A673 (cell line): ENCODE results near the gene PLEKHA8. TPM values are rescaled to one million over a fixed set of nuclear protein-coding genes. Genes with fewer than 3 reads are reported as not detected.

Source experiments
- BruUV-seq: library from RNA; stranded (reverse); fragments of 400-500 nt; replicated peaks from 2 replicates; lab custom pipeline; 2021; lab: Mats Ljungman, UMichigan
- CTCF ChIA-PET: fragments of 300-600 bp; sonication (Branson Sonifier 250); formaldehyde crosslinking; loops from one replicate; lab custom pipeline; 2022; ENCODE audit warnings: antibody characterized with exemption; lab: Charles Lee
- POLR2A ChIA-PET: fragments of 300-600 bp; sonication (Branson Sonifier 250); formaldehyde crosslinking; loops from one replicate; lab custom pipeline; 2022; ENCODE audit warnings: antibody characterized with exemption; ENCODE audit not compliant: low non-redundant PET; lab: Charles Lee
- DNase-seq: peaks from one replicate; pipeline ENCODE4 v3.0.0-alpha.2; 2015; ENCODE audit warnings: low spot score
- H3K27ac ChIP-seq: fragments of 200-600 bp; sonication (generic); 2 replicates; pipeline ENCODE4 v1.5.1; 2016; ENCODE audit warnings: mixed run types, low read depth, mild to moderate bottlenecking, mixed read lengths, antibody characterized with exemption, low read length; ENCODE audit not compliant: poor library complexity, severe bottlenecking
- H3K27me3 ChIP-seq: fragments of 200-600 bp; sonication (generic); replicated peaks from 2 replicates; pipeline ENCODE4 v1.6.1; 2017; ENCODE audit warnings: mixed run types, low read depth, mild to moderate bottlenecking, mixed read lengths, antibody characterized with exemption, low read length; ENCODE audit not compliant: insufficient read depth, poor library complexity
- H3K36me3 ChIP-seq: fragments of 200-600 bp; sonication (generic); 2 replicates; pipeline ENCODE4 v1.6.1; 2016; ENCODE audit warnings: mixed run types, mild to moderate bottlenecking, mixed read lengths, antibody characterized with exemption, low read length; ENCODE audit not compliant: insufficient read depth, poor library complexity, severe bottlenecking
- H3K4me1 ChIP-seq: fragments of 200-600 bp; sonication (generic); 2 replicates; pipeline ENCODE4 v1.6.1; 2017; ENCODE audit warnings: mixed run types, mild to moderate bottlenecking, mixed read lengths, antibody characterized with exemption, low read length; ENCODE audit not compliant: insufficient read depth, poor library complexity, severe bottlenecking
- H3K4me3 ChIP-seq: fragments of 200-600 bp; sonication (generic); 2 replicates; pipeline ENCODE4 v1.5.1; 2016; ENCODE audit warnings: low read depth, mixed run types, mild to moderate bottlenecking, mixed read lengths, low read length; ENCODE audit not compliant: poor library complexity, severe bottlenecking
- H3K9me3 ChIP-seq: fragments of 200-600 bp; sonication (generic); 2 replicates; pipeline ENCODE4 v1.6.1; 2016; ENCODE audit warnings: mixed run types, low read depth, mild to moderate bottlenecking, mixed read lengths, antibody characterized with exemption, low read length; ENCODE audit not compliant: poor library complexity, severe bottlenecking
- CTCF ChIP-seq: fragments of 300-800, 200-600 bp; sonication (generic); conservative IDR thresholded peaks from 2 replicates; pipeline ENCODE4 v1.5.1; 2017; ENCODE audit warnings: low read depth, mild to moderate bottlenecking, antibody characterized with exemption, low read length, moderate library complexity, mixed read lengths
- EZH2 ChIP-seq: fragments of 200-600 bp; sonication (generic); IDR thresholded peaks from 2 replicates; pipeline ENCODE4 v1.6.1; 2017; ENCODE audit warnings: borderline replicate concordance, low read depth, mild to moderate bottlenecking, mixed read lengths, antibody characterized with exemption, low read length; ENCODE audit not compliant: poor library complexity, severe bottlenecking
- intact Hi-C: fragments of 100-400 bp; cut with micrococcal nuclease; formaldehyde crosslinking; loops from one replicate; pipeline ENCODE4 v1.10.0; 2022; ENCODE audit not compliant: unreplicated experiment
- total RNA-seq: library from RNA; stranded (reverse); gene quantifications from 2 replicates; pipeline ENCODE4 v1.2.3, GENCODE V29; 2021

Gene PLEKHA8
- total RNA-seq, 1 experiment from 2014 or later = 22.2 TPM

GRCh38 chr7:30168835-30169573 is 140.8 kb downstream of the PLEKHA8 start:
- Histone ChIP-seq H3K4me1 (peaks cover 9% of the 10 kb centered on the region), H3K36me3 (no peaks in the 10 kb centered on the region), H3K27me3 (no peaks in the 10 kb centered on the region), H3K9me3 (no peaks in the 10 kb centered on the region), H3K27ac (no peak overlapping the region), H3K4me3 (no peak overlapping the region)
- TF ChIP-seq CTCF (no peak), EZH2 (no peak)
- ChIA-PET CTCF (no interaction called here), POLR2A (no interaction called here)
- DNase-seq = no peak
- intact Hi-C loops = loop anchor here (5.0 kb wide), 1 partner anchor 393 kb away; no protein-coding TSS in a partner anchor
- no TSS peak for BruUV-seq

GRCh38 chr7:30169579-30169978 is 141.4 kb downstream of the PLEKHA8 start:
- Histone ChIP-seq H3K27me3 (no peaks in the 10 kb centered on the region), H3K4me3 (no peak overlapping the region), H3K4me1 (peaks cover 9% of the 10 kb centered on the region), H3K36me3 (no peaks in the 10 kb centered on the region), H3K27ac (no peak overlapping the region), H3K9me3 (no peaks in the 10 kb centered on the region)
- BruUV-seq = no TSS peak
- intact Hi-C loops = loop anchor here (5.0 kb wide), 1 partner anchor 393 kb away; no protein-coding TSS in a partner anchor
- CTCF ChIA-PET = no interaction called here
- DNase-seq = no peak
- POLR2A ChIA-PET = no interaction called here
- no peak for TF ChIP-seq CTCF
- no peak for TF ChIP-seq EZH2

- H3K27me3 ChIP-seq = no peaks in the 10 kb centered on the region
- POLR2A ChIA-PET = no interaction called here
- no peak overlapping the region for H3K27ac ChIP-seq
- no TSS peak for BruUV-seq
- no peak overlapping the region for H3K4me3 ChIP-seq
- H3K36me3 ChIP-seq = no peaks in the 10 kb centered on the region
- H3K4me1 ChIP-seq = peaks cover 9% of the 10 kb centered on the region
- DNase-seq = no peak
- no peaks in the 10 kb centered on the region for H3K9me3 ChIP-seq
- intact Hi-C loops = no loop called here
- no peak for TF ChIP-seq EZH2
- no peak for TF ChIP-seq CTCF
- CTCF ChIA-PET = interaction anchor here (0.7 kb wide), 1 partner anchor 341 kb away, joined by 3 read pairs; no protein-coding TSS in a partner anchor
Measured at GRCh38 chr7:30170476-30171205, 142.4 kb downstream of the PLEKHA8 start.
